Renal cortical epithelial cell (primary cell): ENCODE measurements around the gene TMEM184A. TPM values are rescaled to one million over a fixed set of nuclear protein-coding genes. Genes with fewer than 3 reads are reported as not detected.
A peak's percentile ranks its signal among the peaks of the same experiment; 100 is the strongest.
"Not testable (repeated sequence)": the region's sequence is repeated elsewhere in the genome, so short reads cannot be mapped to it uniquely, and the experiment has no call there.

Experiments
- DNase-seq: peaks from one replicate; pipeline ENCODE4 v3.0.0-alpha.2; 2011; ENCODE audit warnings: low read depth
- total RNA-seq: library from RNA; depleted of rRNA; stranded (reverse); fragments of >200 nt; gene quantifications from 2 replicates; pipeline ENCODE4 v1.2.3, GENCODE V29; 2014

The TMEM184A gene
- total RNA-seq, 1 donor from 2014 or later = 4.3 TPM

GRCh38 chr7:1525409-1525808, 30.6 kb downstream of the TMEM184A start:
- DNase-seq = no peak

GRCh38 chr7:1523844-1524243, 32.2 kb downstream of the TMEM184A start:
- no peak for DNase-seq

GRCh38 chr7:1523208-1523607, 32.8 kb downstream of the TMEM184A start:
- DNase-seq = no peak

- DNase-seq = no peak
Observed at GRCh38 chr7:1521456-1521855, 34.5 kb downstream of the TMEM184A start.

GRCh38 chr7:1520539-1521234, 35.3 kb downstream of the TMEM184A start:
- no peak for DNase-seq

- not testable (repeated sequence) for DNase-seq
Observed at GRCh38 chr7:1519322-1519922, 36.6 kb downstream of the TMEM184A start.

- no peak for DNase-seq
Observed at GRCh38 chr7:1516586-1517251, 39.3 kb downstream of the TMEM184A start.

GRCh38 chr7:1515509-1515967, 40.5 kb downstream of the TMEM184A start:
- not testable (repeated sequence) for DNase-seq

- no peak for DNase-seq
Observed at GRCh38 chr7:1514995-1515401, 41.0 kb downstream of the TMEM184A start.

- no peak for DNase-seq
Observed at GRCh38 chr7:1514407-1514806, 41.6 kb downstream of the TMEM184A start.

GRCh38 chr7:1513657-1514095, 42.3 kb downstream of the TMEM184A start:
- no peak for DNase-seq

- peak; percentile 63 for DNase-seq
Observed at GRCh38 chr7:1512781-1513656, 43.0 kb downstream of the TMEM184A start.

- DNase-seq = no peak
Observed at GRCh38 chr7:1511444-1512422, 44.3 kb downstream of the TMEM184A start.

GRCh38 chr7:1510780-1511154, 45.2 kb downstream of the TMEM184A start:
- DNase-seq = no peak

- DNase-seq = no peak
Observed at GRCh38 chr7:1509226-1509625, 46.8 kb downstream of the TMEM184A start.

GRCh38 chr7:1508277-1508758, 47.7 kb downstream of the TMEM184A start:
- DNase-seq = no peak

- peak; percentile 3 for DNase-seq
Observed at GRCh38 chr7:1505731-1506550, 50.1 kb downstream of the TMEM184A start.

GRCh38 chr7:1503816-1504775, 51.9 kb downstream of the TMEM184A start, which contains the start of gene INTS1:
Gene INTS1 (minus strand): TSS chr7:1504389. CDS start chr7:1503960, 429 bp downstream.
- peak; percentile 68 for DNase-seq
